Body of pancreas (tissue), 4 donors: ENCODE measurements around the gene KHDRBS2. TPM values are rescaled to one million over a fixed set of nuclear protein-coding genes. Genes with fewer than 3 reads are reported as not detected.

Source experiments
- ATAC-seq: fragments of 150-250 bp; one replicate; pipeline ENCODE4 v1.9.1; 2016
- DNase-seq, 4 donors: peaks; one replicate each; pipeline ENCODE4 v3.0.0-alpha.2; 2019
- H3K27ac ChIP-seq, 4 donors: fragments of 200-600 bp; sonication (generic); 1 replicate in 3 of 4; 2 replicates in 1 of 4; pipeline versions ENCODE4 v1.5.1 to v1.6.1; 2016 to 2019; ENCODE audit warnings: mild to moderate bottlenecking in 1 of 4, mixed read lengths in 1 of 4, moderate library complexity in 1 of 4
- H3K27me3 ChIP-seq, 2 donors: fragments of 200-600 bp; sonication (generic); one replicate each; pipeline ENCODE4 v1.6.0; 2016; ENCODE audit warnings: mild to moderate bottlenecking in 1 of 2
- H3K36me3 ChIP-seq, 2 donors: fragments of 200-600 bp; sonication (generic); replicated peaks in 1 of 2; 2 replicates each; pipeline ENCODE4 v1.5.1; 2016; ENCODE audit warnings: low read depth in 2 of 2; ENCODE audit not compliant: insufficient read depth in 1 of 2
- H3K4me1 ChIP-seq: fragments of 200-600 bp; sonication (generic); one replicate; pipeline ENCODE4 v1.6.0; 2016
- H3K4me3 ChIP-seq, 2 donors: fragments of 200-600 bp; sonication (generic); 1 replicate in 1 of 2; 2 replicates in 1 of 2; pipeline ENCODE4 v1.5.1; 2016 to 2019
- H3K9me3 ChIP-seq, 3 donors: fragments of 200-600 bp; sonication (generic); 1 replicate in 2 of 3; 2 replicates in 1 of 3; pipeline ENCODE4 v1.5.1; 2016
- POLR2A ChIP-seq, 3 donors: fragments of 450-650 bp; IDR thresholded peaks; one replicate each; pipeline ENCODE4 v1.6.1; 2016; ENCODE audit warnings: antibody characterized with exemption in 3 of 3, mild to moderate bottlenecking in 2 of 3
- WGBS, 2 donors: methylation state at CpG; one replicate each; pipeline ENCODE4 v1.1.5; 2017; 5-methylcytosine and 5-hydroxymethylcytosine counted together
- intact Hi-C: fragments of 100-400 bp; cut with DNase I; formaldehyde crosslinking; loops from one replicate; pipeline ENCODE4 v1.15.1; 2023
- total RNA-seq, 2 donors: library from RNA; depleted of rRNA; stranded (reverse); fragments of >200 nt; gene quantifications; one replicate each; pipeline ENCODE4 v1.1.0, GENCODE V29; 2016
- TF ChIP-seq, protein P1 (sequence below), 7 experiments: fragments of 450-650 bp in 4 of 7; fragments of 200-600 bp in 3 of 7; sonication (generic) in 3 of 7; IDR thresholded peaks; one replicate each; pipeline ENCODE4 v1.5.1; 2016 to 2019; ENCODE audit warnings: antibody characterized with exemption in 7 of 7

Gene KHDRBS2
- total RNA-seq, 2 donors from 2014 or later, result not detected

DNA sequence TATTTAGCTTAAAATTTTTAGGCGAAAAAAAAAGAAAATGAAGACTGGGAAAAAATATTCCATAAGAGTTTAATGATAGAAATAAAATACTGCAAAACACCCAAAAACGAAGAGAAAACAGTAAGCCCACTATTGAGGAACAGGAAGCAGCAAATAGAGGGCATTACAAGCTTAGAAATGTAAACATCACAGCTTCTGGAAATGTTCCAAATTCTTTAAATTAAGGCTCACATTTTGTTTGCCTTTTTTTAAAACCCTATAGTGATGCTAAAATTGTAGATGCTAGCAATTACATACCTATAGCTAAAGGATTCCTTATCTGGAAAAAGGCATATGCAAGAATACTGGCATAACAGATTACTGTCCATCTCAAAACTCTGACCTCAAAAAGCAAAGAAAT lies 248.6 kb downstream of the KHDRBS2 start:
- no peak overlapping the region for H3K4me3 ChIP-seq
- DNase-seq, result no peak
- no peak for ATAC-seq
- WGBS, 2 donors, result 33 to 39% methylated on average over 2 of the region's 2 CpGs
- H3K9me3 ChIP-seq, result no peaks in the 10 kb centered on the region
- H3K36me3 ChIP-seq, result no peaks in the 10 kb centered on the region
- intact Hi-C loops, result no loop called here
- no peaks in the 10 kb centered on the region for H3K27me3 ChIP-seq
- H3K27ac ChIP-seq, result no peak overlapping the region
- no peaks in the 10 kb centered on the region for H3K4me1 ChIP-seq
- no peak for TF ChIP-seq POLR2A (IDR thresholded peaks at IDR 0.05)
- TF ChIP-seq, protein P1, sequence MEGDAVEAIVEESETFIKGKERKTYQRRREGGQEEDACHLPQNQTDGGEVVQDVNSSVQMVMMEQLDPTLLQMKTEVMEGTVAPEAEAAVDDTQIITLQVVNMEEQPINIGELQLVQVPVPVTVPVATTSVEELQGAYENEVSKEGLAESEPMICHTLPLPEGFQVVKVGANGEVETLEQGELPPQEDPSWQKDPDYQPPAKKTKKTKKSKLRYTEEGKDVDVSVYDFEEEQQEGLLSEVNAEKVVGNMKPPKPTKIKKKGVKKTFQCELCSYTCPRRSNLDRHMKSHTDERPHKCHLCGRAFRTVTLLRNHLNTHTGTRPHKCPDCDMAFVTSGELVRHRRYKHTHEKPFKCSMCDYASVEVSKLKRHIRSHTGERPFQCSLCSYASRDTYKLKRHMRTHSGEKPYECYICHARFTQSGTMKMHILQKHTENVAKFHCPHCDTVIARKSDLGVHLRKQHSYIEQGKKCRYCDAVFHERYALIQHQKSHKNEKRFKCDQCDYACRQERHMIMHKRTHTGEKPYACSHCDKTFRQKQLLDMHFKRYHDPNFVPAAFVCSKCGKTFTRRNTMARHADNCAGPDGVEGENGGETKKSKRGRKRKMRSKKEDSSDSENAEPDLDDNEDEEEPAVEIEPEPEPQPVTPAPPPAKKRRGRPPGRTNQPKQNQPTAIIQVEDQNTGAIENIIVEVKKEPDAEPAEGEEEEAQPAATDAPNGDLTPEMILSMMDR (IDR thresholded peaks at IDR 0.05), result no peak

DNA sequence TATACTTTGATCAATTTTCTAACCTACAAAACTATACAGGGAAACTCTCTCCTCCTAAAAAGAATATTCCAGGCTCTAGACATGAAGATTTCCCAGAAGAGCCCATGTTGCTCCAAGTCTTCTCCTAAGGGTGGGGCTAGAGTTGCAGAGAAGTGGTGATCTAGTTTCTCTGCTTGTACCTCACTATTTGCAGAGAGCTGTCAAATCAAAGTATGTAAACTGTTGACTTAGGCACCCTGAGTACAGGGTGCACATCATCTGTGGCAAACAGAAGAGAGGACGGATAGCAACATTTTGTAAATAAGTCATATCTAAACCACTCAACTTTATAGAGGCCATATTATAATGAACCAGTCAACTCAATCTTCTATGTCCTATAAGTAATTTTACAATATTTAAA lies 250.1 kb downstream of the KHDRBS2 start:
- ATAC-seq (no peak), DNase-seq (no peak)
- TF ChIP-seq, protein P1 (IDR thresholded peaks at IDR 0.05), result no peak
- no peak for TF ChIP-seq POLR2A (IDR thresholded peaks at IDR 0.05)
- H3K4me3 ChIP-seq, result no peak overlapping the region
- no peaks in the 10 kb centered on the region for H3K27me3 ChIP-seq
- H3K36me3 ChIP-seq, result no peaks in the 10 kb centered on the region
- 28 to 41% methylated on average over 1 of the region's 1 CpG for WGBS, 2 donors
- H3K4me1 ChIP-seq, result no peaks in the 10 kb centered on the region
- no peaks in the 10 kb centered on the region for H3K9me3 ChIP-seq
- no peak overlapping the region for H3K27ac ChIP-seq
- intact Hi-C loops, result no loop called here

- H3K27ac ChIP-seq, result no peak overlapping the region
- ATAC-seq (no peak), DNase-seq (no peak)
- H3K27me3 ChIP-seq, result no peaks in the 10 kb centered on the region
- TF ChIP-seq, protein P1 (IDR thresholded peaks at IDR 0.05), result no peak
- no peak for TF ChIP-seq POLR2A (IDR thresholded peaks at IDR 0.05)
- no peak overlapping the region for H3K4me3 ChIP-seq
- no peaks in the 10 kb centered on the region for H3K9me3 ChIP-seq
- 58 to 61% methylated on average over 6 of the region's 6 CpGs for WGBS, 2 donors
- no peaks in the 10 kb centered on the region for H3K4me1 ChIP-seq
- no peaks in the 10 kb centered on the region for H3K36me3 ChIP-seq
- intact Hi-C loops, result no loop called here
These were observed 272.3 kb downstream of the KHDRBS2 start for GRCh38 chr6:62013719-62014118.

DNA sequence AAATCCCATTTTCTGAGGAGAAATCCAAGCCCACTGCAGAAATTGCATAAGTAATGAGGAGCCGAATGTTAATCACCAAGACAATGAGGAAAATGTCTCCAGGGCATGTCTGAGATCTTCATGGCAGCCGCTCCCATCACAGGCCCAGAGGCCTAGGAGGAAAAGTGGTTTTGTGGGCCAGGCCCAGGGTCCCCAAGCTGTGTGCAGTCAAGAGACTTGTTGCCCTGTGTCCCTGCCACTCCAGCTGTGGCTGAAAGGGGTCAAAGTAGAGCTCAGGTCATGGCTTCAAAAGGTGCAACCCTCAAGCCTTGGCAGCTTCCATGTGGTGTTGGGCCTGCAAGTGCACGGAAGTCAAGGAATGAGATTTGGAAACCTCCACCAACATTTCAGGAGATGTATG lies 276.6 kb downstream of the KHDRBS2 start:
- TF ChIP-seq, protein P1 (IDR thresholded peaks at IDR 0.05), result no peak
- no peak for TF ChIP-seq POLR2A (IDR thresholded peaks at IDR 0.05)
- no peaks in the 10 kb centered on the region for H3K4me1 ChIP-seq
- no peaks in the 10 kb centered on the region for H3K9me3 ChIP-seq
- DNase-seq (no peak), ATAC-seq (no peak)
- no peak overlapping the region for H3K4me3 ChIP-seq
- whole genome bisulfite sequencing, 2 donors, result 76 to 80% methylated on average over 3 of the region's 3 CpGs
- no peaks in the 10 kb centered on the region for H3K27me3 ChIP-seq
- intact Hi-C loops, result no loop called here
- no peak overlapping the region for H3K27ac ChIP-seq
- H3K36me3 ChIP-seq, result no peaks in the 10 kb centered on the region

DNA sequence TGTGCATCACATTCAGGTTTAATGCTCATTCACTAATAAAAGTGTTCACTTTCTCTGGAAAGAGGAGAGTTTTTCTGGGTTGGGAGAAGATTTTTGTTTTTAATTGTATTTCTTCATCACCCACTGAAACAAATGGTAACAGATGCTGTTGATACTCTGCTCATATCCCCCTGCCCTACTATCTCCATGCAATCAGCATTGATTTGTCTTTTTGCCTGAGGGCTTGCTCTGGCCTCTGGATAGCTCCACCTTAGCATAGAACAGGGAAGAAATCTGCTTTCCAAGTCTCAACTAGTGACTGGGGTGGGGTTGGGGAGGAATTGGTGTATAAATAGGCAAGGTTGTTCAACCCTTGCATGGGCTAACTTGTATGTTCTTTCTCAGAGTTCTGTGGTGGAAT lies 296.4 kb downstream of the KHDRBS2 start:
- intact Hi-C loops, result no loop called here
- TF ChIP-seq POLR2A (IDR thresholded peaks at IDR 0.05), result no peak
- TF ChIP-seq, protein P1 (IDR thresholded peaks at IDR 0.05), result no peak
- Histone ChIP-seq H3K4me3 (no peak overlapping the region), H3K27ac (no peak overlapping the region), H3K4me1 (no peaks in the 10 kb centered on the region), H3K9me3 (no peaks in the 10 kb centered on the region), H3K36me3 (no peaks in the 10 kb centered on the region), H3K27me3 (no peaks in the 10 kb centered on the region)
- ATAC-seq (no peak), DNase-seq (no peak)
